Testis (tissue), 2 donors: ENCODE measurements around the gene BSN.

Experiments
- POLR2A ChIP-seq: fragments of 450-650 bp; IDR thresholded peaks from one replicate; pipeline ENCODE4 v1.6.1; 2017; ENCODE audit warnings: antibody characterized with exemption, mild to moderate bottlenecking, moderate library complexity
- TF ChIP-seq, protein P1 (sequence below), 3 experiments: fragments of 450-650 bp in 2 of 3; fragments of 200-600 bp in 1 of 3; sonication (generic) in 1 of 3; IDR thresholded peaks; one replicate each; pipeline ENCODE4 v1.5.1; 2016 to 2019; ENCODE audit warnings: antibody characterized with exemption in 3 of 3, mild to moderate bottlenecking in 2 of 3, moderate library complexity in 1 of 3

DNA sequence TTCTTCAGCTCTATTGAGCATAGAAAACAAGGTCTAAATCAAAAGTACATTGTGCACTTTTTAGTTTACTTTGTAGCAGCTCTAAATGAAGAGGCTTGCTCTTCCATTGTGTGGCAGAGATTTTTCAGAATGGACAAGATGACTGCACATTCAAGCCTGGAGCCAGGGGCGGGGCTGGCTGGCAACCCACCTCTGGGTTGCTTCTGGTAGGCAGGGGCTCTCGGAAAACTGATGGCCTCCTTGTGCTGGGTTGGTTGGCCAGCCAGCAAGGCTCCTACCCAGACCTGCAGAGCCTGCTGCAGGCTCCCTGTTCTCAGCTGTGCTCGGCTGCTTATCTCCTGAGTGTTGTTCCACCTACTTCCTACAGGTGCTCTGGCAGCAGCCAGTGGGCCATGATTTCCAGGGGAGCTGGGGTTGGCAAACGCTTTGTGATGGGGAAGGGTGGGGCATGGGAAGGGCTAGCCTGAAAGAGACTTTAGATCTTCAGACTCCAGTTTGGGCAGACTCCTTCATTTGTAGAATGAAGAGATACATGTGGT, 8.8 kb downstream of the BSN start:
- TF ChIP-seq, protein P1, sequence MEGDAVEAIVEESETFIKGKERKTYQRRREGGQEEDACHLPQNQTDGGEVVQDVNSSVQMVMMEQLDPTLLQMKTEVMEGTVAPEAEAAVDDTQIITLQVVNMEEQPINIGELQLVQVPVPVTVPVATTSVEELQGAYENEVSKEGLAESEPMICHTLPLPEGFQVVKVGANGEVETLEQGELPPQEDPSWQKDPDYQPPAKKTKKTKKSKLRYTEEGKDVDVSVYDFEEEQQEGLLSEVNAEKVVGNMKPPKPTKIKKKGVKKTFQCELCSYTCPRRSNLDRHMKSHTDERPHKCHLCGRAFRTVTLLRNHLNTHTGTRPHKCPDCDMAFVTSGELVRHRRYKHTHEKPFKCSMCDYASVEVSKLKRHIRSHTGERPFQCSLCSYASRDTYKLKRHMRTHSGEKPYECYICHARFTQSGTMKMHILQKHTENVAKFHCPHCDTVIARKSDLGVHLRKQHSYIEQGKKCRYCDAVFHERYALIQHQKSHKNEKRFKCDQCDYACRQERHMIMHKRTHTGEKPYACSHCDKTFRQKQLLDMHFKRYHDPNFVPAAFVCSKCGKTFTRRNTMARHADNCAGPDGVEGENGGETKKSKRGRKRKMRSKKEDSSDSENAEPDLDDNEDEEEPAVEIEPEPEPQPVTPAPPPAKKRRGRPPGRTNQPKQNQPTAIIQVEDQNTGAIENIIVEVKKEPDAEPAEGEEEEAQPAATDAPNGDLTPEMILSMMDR (IDR thresholded peaks at IDR 0.05), result peak in 1 of 3 experiments; percentile 9
- TF ChIP-seq POLR2A, result no peak
